ENCODE data around the gene MBD5.

- TF ChIP-seq, protein P1, sequence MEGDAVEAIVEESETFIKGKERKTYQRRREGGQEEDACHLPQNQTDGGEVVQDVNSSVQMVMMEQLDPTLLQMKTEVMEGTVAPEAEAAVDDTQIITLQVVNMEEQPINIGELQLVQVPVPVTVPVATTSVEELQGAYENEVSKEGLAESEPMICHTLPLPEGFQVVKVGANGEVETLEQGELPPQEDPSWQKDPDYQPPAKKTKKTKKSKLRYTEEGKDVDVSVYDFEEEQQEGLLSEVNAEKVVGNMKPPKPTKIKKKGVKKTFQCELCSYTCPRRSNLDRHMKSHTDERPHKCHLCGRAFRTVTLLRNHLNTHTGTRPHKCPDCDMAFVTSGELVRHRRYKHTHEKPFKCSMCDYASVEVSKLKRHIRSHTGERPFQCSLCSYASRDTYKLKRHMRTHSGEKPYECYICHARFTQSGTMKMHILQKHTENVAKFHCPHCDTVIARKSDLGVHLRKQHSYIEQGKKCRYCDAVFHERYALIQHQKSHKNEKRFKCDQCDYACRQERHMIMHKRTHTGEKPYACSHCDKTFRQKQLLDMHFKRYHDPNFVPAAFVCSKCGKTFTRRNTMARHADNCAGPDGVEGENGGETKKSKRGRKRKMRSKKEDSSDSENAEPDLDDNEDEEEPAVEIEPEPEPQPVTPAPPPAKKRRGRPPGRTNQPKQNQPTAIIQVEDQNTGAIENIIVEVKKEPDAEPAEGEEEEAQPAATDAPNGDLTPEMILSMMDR (IDR thresholded peaks at IDR 0.05) = no peak
- TF ChIP-seq POLR2A (IDR thresholded peaks at IDR 0.05) = no peak
Measured at GRCh38 chr2:148063633-148064032, 42.7 kb downstream of the MBD5 start.

Measured in thyroid gland (tissue), 4 donors.